ELR (cell line): ENCODE data around the gene IGF1.
"Not testable (repeated sequence)": the region's sequence is repeated elsewhere in the genome, so short reads cannot be mapped to it uniquely, and the experiment has no call there.

Experiments used
- DNase-seq: peaks from one replicate; pipeline ENCODE4 v3.0.0-alpha.2; 2015; ENCODE audit warnings: low read depth

The IGF1 gene

DNA sequence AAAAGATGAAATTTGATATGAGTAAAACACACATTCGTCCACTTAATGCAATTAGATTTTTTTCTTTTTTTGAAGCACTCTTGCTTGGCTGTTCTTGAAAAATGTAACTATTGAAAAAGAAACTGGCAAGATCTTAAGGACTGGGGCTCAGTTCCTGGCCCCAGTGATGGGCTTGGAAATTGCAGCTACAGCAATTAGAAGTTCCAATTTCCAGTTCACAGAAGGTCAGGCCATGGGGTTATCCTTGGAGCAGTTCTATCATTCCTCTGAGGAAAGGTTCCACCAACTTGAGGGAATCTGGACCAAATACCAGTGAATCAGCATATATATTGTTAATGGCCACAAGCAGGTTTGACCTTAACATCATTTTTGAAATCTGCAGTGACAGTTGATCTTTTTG lies 18.9 kb downstream of the IGF1 start:
- no peak for DNase-seq

GRCh38 chr12:102459314-102459713 lies 21.0 kb downstream of the IGF1 start:
- no peak for DNase-seq

DNA sequence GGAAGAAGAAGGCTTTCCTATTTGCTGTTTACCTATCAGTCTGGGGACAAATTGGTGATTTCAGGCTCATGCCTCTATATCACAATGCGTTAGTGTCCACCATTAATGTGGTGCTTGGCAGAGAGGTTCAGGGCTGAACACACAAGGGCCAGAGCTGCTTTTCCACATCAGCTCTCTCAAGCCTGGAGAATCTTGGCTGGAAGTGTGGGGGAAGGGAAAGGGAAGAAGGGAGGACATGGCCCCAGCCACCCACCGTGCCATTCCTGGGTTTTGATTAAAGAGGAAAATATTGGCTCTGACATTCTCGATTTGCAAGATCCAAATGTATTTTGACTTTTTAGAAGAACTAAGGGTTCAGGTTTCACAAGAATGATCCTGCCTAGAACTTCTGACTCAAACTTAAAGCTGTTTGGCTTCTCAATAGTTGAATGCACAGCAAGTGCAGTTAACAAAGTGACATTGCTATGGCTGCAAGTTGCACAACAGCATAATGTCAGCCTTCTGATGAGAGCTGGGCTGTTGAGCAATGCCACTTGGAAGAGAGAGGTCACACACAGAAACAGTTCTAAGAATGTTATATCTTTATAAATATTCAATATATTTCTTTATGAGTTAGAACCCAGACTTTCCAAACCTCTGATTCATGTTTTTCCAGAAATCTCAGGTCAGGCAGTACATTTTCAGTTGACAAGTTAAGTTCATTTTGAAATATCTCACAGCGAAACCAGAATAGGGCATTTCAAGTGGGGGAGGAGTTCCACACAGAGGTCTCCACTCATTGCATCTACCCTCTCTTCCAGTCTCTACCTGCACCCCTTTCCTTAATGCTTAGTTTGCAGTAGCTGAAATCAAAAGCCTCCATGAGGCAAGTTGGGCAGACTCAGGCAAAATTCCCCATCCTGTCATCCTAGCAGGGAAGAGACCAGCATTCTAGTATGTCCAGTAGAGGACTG lies 25.3 kb downstream of the IGF1 start:
- DNase-seq = no peak

- DNase-seq = no peak
Observed at GRCh38 chr12:102454330-102454729, 26.0 kb downstream of the IGF1 start.

- no peak for DNase-seq
Observed at GRCh38 chr12:102452605-102453004, 27.8 kb downstream of the IGF1 start.

DNA sequence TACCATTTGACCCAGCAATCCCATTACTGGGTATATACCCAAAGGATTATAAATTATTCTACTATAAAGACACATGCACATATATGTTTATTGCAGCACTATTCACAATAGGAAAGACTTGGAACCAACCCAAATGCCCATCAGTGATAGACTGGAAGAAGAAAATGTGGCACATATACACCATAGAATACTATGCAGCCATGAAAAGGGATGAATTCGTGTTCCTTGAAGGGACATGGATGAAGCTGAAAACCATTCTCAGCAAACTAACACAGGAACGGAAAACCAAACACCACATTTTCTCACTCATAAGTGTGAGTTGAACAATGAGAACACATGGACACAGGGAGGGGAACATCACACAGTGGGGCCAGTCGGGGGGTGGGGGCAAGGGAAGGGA lies 31.3 kb downstream of the IGF1 start:
- DNase-seq = not testable (repeated sequence)

DNA sequence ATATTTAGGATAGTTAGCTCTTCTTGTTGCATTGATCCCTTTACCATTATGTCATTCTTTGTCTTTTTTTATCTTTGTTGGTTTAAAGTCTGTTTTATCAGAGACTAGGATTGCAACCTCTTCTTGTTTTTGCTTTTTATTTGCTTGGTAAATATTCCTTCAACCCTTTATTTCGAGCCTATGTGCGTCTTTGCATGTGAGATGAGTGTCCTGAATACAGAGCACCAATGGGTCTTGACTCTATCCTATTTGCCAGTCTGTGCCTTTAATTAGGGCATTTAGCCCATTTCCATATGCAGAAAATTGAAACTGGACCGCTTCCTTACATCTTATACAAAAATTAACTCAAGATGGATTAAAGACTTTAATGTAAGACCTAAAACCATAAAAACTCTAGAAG lies 32.9 kb downstream of the IGF1 start:
- not testable (repeated sequence) for DNase-seq

DNA sequence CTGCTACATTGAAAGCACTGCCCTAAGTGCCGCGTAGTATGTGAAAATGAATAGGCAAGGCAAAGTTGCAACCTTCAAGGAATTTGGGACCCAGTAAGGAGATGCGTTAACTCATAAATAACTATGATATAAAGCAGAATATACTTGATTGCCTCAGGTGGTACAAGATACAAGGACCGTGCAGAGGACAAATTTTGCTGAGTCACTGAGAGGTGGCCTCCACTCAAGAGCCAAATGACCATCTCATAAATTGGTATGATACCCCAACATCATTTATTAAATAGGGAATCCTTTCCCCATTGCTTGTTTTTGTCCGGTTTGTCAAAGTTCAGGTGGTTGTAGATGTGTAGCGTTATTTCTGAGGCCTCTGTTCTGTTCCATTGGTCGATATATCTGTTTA lies 35.7 kb downstream of the IGF1 start:
- DNase-seq = no peak

DNA sequence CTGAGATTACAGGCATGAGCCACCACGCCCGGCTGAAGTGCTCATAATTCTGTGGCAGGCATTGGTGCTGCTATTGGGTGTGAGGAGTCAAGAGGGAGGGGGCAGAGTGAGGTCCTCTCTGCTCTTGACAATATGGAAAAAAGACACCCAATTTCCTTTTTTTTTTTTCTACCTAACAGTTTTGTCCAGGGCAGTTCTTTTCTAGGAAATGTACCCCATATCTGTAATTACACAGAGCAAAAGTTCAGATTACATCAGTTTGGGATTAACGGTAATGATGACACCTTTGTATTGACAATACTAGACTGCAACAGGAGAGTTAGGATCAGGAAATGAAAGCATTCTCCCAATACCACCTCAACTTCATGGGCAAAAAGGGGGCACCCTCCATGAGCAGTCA lies 36.3 kb downstream of the IGF1 start:
- DNase-seq = no peak

DNA sequence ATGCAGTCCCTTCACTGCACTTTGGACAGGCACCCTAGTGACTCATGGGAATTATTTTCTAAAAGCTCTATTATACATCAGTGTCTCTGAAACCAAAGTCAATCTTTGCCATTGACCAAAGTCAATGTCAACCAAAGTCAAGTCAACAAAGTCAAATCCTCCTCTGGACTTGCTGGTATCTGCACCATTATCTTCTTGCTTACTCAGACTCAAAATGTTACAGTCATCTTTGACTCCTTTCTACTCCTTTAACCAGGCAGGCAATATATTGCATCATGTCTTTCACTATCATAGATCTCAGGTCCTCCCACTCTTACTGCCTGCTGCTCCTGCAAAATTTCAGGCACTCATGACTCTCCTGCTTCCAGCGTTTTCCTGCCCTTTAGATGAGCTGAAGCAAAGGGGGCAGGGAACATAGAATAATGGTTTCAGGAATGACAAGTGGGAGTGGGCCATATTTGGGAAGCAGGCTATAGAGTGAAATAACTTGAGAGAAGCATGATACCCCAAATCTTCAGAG lies 39.2 kb downstream of the IGF1 start:
- DNase-seq = no peak

- DNase-seq = no peak
Observed at GRCh38 chr12:102439426-102440405, 40.6 kb downstream of the IGF1 start.

DNA sequence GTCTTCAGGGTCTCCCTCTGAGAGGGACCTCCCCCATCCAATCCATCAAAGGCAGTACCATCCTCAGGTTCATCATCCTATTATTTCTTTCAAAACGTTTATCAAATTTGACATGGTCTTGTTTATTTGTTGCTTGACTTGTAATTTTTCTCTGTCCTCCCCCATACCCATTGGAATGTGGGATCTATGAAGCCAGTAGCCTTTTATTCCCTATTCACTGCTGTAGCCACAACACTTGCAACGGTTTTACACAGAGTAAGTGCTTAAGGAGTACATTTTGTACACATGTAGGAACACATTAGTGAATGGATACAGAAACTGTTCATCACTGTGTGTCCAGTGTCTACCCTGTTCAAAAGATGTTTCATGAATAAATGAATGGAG lies 41.5 kb downstream of the IGF1 start:
- DNase-seq = peak; percentile 22

- peak; percentile 78 for DNase-seq
Observed at GRCh38 chr12:102438047-102438826, 42.1 kb downstream of the IGF1 start.

- no peak for DNase-seq
Observed at GRCh38 chr12:102437511-102437910, 42.9 kb downstream of the IGF1 start.

DNA sequence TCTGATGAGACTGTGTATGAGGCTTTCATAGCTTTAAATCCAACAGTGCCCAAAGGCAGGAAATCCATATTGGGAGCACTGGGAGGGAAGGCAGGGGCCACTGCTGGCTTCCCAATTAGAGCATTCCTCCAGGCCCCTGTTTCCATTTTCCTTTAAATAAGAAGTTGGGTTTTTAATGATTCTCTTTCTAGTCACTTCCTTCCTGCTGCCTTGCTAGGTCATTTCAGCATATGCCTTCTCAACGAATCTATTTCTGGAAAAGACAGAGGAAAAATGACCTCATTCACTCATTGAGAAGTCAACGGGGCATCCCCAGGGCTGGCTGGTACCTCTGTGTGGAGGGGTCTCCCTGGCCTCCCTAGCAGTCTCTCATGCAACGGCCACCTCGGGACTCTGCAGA lies 43.5 kb downstream of the IGF1 start:
- peak; percentile 36 for DNase-seq

DNA sequence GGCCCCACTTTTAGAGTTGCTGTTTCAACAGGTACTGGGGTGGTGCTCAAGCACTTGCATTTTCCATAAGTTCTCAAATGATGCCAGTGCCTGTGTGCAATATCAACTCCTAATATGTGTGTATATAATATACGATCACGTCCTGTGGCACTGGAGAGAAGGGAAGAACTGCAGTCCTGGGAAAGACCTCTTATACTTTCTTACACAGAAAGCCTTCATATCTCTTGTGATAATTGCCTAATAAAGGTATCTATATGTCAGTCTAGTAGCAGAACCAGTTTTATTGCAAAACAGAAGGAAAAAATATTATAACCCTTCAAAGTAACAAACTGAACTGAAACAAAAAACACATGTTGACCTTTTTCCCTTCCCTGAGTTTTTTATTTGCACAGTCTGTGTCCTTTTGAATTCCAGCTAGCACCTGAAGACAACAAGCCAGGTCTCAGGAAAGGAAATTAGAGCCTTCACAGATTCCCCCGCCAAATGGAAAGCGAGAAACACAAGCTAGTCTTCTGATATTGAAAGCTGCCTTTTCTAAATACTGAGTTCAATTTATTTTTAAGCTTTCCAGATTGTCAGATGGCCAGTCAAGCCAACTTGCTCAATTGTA lies 44.4 kb downstream of the IGF1 start:
- DNase-seq = no peak

DNA sequence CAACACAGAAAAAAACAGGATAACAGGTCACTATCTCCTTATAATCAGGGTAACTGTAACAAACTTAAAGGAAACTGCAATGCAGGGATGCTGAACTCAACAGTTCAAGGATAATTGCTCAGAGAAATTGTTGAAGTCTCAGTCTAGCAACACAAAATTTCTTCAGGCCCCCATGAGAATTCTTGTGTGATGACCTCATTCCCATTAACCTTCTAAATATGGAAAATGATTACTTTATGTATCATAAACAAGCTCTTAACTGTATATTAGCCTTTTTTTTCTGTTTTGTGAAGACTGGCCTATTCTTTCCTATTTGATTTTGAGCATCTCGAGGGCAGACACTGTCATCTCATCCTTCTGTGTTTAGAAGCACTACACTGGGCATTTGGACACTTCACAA lies 47.1 kb downstream of the IGF1 start:
- DNase-seq = peak; percentile 44

DNA sequence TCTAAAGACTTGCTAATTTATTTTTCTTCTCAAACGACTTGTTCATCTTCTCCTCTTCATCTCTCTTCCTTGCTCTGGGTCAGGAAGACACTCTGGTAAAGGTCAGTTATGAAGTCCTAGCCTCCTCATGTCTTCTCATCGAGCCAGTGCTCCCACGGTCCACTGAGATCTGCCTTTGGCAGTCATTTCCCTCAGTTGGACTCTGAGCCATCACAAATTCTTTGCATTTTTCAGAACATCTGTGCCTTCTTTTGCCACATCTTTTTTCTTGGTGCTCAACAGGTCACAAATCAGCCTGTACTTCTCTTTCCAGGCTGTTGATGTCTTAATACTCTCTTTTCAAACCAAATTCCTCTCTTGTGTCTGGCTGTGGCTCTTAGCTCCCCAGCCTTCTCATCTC lies 49.7 kb downstream of the IGF1 start:
- DNase-seq = no peak

GRCh38 chr12:102429211-102430154 lies 50.9 kb downstream of the IGF1 start:
- no peak for DNase-seq

DNA sequence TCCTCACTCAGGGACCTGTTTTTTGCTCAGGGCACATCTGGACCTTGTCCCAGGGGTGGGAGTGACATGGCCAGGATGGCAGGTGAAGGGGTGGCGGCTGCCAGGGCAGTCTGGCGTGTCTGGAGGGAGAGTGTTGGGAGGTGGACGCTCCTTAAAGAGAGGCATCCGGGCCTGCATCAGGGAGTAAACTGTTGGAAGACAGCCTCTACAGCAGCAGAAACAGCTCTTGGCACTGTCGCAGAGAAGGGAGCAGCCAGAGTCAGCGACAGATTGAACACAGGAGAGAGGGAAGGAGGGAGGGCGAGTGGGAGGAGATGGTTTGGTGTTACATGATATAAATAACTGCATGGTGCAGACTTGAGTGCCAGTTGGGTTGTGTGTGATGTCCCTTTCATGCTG lies 52.8 kb downstream of the IGF1 start:
- DNase-seq = no peak
